PC-3 (cell line): ENCODE measurements around the gene CEP19. TPM values are rescaled to one million over a fixed set of nuclear protein-coding genes. Genes with fewer than 3 reads are reported as not detected.
"Not testable (repeated sequence)": the region's sequence is repeated elsewhere in the genome, so short reads cannot be mapped to it uniquely, and the experiment has no call there.

Experiments used
- ATAC-seq: fragments of 200-7000 bp; cut with Tn5 transposase; 2 replicates; pipeline ENCODE4 v1.9.1; 2020; ENCODE audit warnings: mild to moderate bottlenecking, moderate library complexity
- BruUV-seq: library from RNA; stranded (reverse); fragments of 400-500 nt; replicated peaks from 2 replicates; lab custom pipeline; 2021; lab: Mats Ljungman, UMichigan
- CTCF ChIA-PET: fragments of 300-600 bp; sonication (Branson Sonifier 250); formaldehyde crosslinking; loops from one replicate; lab custom pipeline; 2022; ENCODE audit warnings: antibody characterized with exemption; lab: Charles Lee
- POLR2A ChIA-PET: fragments of 300-600 bp; sonication (Branson Sonifier 250); formaldehyde crosslinking; loops from one replicate; lab custom pipeline; 2022; ENCODE audit warnings: antibody characterized with exemption; ENCODE audit not compliant: unreplicated experiment; lab: Charles Lee
- DNase-seq: peaks from one replicate; pipeline ENCODE4 v3.0.0-alpha.2; 2015
- H2AFZ ChIP-seq: fragments of 300-600 bp; sonication (generic); 2 replicates; pipeline ENCODE4 v1.6.0; 2016; ENCODE audit warnings: antibody characterized with exemption, low read length
- H3F3A ChIP-seq: fragments of 300-600 bp; sonication (generic); one replicate; pipeline ENCODE4 v1.6.0; 2017; ENCODE audit warnings: antibody characterized with exemption, low read length, control low read depth, mild to moderate bottlenecking; ENCODE audit not compliant: unreplicated experiment
- H3K27ac ChIP-seq: fragments of 300-600 bp; sonication (generic); 2 replicates; pipeline ENCODE4 v1.5.1; 2016; ENCODE audit warnings: mild to moderate bottlenecking, low read length
- H3K27me3 ChIP-seq: fragments of 300-600 bp; sonication (generic); 2 replicates; pipeline ENCODE4 v1.6.1; 2016; ENCODE audit warnings: low read length, mixed read lengths
- H3K36me3 ChIP-seq: fragments of 300-600 bp; sonication (generic); 2 replicates; pipeline ENCODE4 v1.6.1; 2016; ENCODE audit warnings: low read depth, mixed run types, low read length, mixed read lengths
- H3K4me1 ChIP-seq: fragments of 300-600 bp; sonication (generic); 2 replicates; pipeline ENCODE4 v1.5.1; 2016; ENCODE audit warnings: low read length; ENCODE audit not compliant: insufficient read depth
- H3K4me2 ChIP-seq: fragments of 300-600 bp; sonication (generic); 2 replicates; pipeline ENCODE4 v1.6.0; 2016; ENCODE audit warnings: low read length
- H3K4me3 ChIP-seq: fragments of 300-600 bp; sonication (generic); 2 replicates; pipeline ENCODE4 v1.5.1; 2016; ENCODE audit warnings: mild to moderate bottlenecking, low read length, mixed read lengths
- H3K79me2 ChIP-seq: fragments of 300-600 bp; sonication (generic); 2 replicates; pipeline ENCODE4 v1.6.1; 2017; ENCODE audit warnings: low read length, mixed read lengths
- H3K9ac ChIP-seq: fragments of 300-600 bp; sonication (generic); 2 replicates; pipeline ENCODE4 v1.6.0; 2016; ENCODE audit warnings: mild to moderate bottlenecking, low read length
- H3K9me2 ChIP-seq: fragments of 300-600 bp; sonication (generic); replicated peaks from 2 replicates; pipeline ENCODE4 v1.6.1; 2016; ENCODE audit warnings: mixed run types, low read length, mixed read lengths
- H3K9me3 ChIP-seq: fragments of 300-600 bp; sonication (generic); 2 replicates; pipeline ENCODE4 v1.6.1; 2016; ENCODE audit warnings: low read length, mixed read lengths
- H4K20me1 ChIP-seq: fragments of 300-600 bp; sonication (generic); 2 replicates; pipeline ENCODE4 v1.6.1; 2016; ENCODE audit warnings: low read length, mixed read lengths
- CTCF ChIP-seq: fragments of 300-600 bp; sonication (generic); conservative IDR thresholded peaks from 2 replicates; pipeline ENCODE4 v1.5.1; 2017; ENCODE audit warnings: antibody characterized with exemption, low read depth, mild to moderate bottlenecking, low read length
- EZH2 ChIP-seq: fragments of 300-600 bp; sonication (generic); IDR thresholded peaks from one replicate; pipeline ENCODE4 v1.6.1; 2017; ENCODE audit warnings: antibody characterized with exemption, mild to moderate bottlenecking, low read length; ENCODE audit not compliant: unreplicated experiment
- EZH2phosphoT487 ChIP-seq: fragments of 300-600 bp; sonication (generic); IDR thresholded peaks from 2 replicates; pipeline ENCODE4 v1.6.1; 2018; ENCODE audit warnings: mild to moderate bottlenecking, antibody characterized with exemption, low read length, borderline replicate concordance
- intact Hi-C: fragments of 100-400 bp; cut with micrococcal nuclease; formaldehyde crosslinking; loops from 2 replicates; pipeline ENCODE4 v1.9.0; 2023
- total RNA-seq: library from RNA; depleted of rRNA; stranded (reverse); fragments of >200 nt; gene quantifications from 2 replicates; pipeline ENCODE4 v1.2.3, GENCODE V29; 2014

The CEP19 gene
- total RNA-seq, 1 experiment from 2014 or later: 2.6 TPM

DNA sequence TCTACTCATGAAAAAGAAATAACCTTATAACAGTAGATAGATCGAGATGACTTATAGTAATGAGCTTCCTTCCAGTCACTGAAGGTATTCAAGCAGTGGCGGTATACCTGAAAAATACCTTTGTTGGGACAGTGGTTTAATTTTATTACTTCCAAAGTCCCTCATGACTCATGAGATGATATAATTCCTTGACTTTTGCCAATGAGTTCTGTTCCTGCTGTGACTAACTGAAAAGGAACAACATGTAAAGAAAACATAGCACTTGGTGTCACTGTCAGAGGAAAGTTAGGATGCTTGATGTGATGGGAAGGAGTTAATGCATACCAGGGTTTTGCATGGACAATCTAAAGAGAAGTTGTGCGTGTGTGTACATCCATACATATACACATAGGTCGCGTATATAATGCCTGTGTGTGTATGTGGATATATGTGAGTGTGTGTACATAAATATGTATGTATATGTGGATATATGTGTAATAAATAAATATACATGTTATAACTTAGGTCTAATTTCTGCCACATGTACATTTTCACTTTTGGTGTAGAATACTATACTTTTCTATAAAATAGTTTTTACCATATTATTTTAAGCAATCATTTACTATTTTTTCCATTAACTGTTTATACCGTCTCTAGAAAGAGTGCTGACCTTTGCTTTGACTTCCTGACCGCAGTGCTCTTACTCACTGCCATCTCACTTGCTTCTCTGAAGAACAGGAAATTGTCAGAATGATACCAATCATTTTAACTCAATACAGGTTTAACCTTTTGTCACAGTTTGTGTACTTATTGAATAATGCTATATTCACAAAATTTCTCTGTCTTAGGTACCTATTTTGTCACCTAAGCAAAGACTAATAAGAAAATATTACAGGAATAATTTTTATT, 15.0 kb upstream of the CEP19 start:
- peaks cover 8% of the 10 kb centered on the region; the same call in 1 of the 2 replicates for H3K36me3 ChIP-seq
- CTCF ChIA-PET: no interaction called here
- H3K79me2 ChIP-seq: no peaks in the 10 kb centered on the region
- H3K4me1 ChIP-seq: peaks cover 35% of the 10 kb centered on the region
- H4K20me1 ChIP-seq: peaks cover 16% of the 10 kb centered on the region
- POLR2A ChIA-PET: interaction anchor here (0.5 to 0.6 kb wide), 3 partner anchors 36 to 141 kb away, joined by 5 to 6 read pairs (median 5); partner anchors contain the start of gene SENP5
- intact Hi-C loops: loop anchor here (2.0 kb wide), 1 partner anchor 14 kb away; no protein-coding TSS in a partner anchor
- TF ChIP-seq CTCF (no peak), EZH2 (no peak), EZH2phosphoT487 (no peak)
- no peaks in the 10 kb centered on the region for H3K9me3 ChIP-seq
- no peaks in the 10 kb centered on the region for H3K9me2 ChIP-seq
- H3K4me2 ChIP-seq: peak overlapping the region; percentile 71
- no peaks in the 10 kb centered on the region for H3K27me3 ChIP-seq
- H3K9ac ChIP-seq: no peak overlapping the region
- DNase-seq: peak; percentile 96
- no peak overlapping the region for H2AFZ ChIP-seq
- BruUV-seq: no TSS peak
- peak; percentile 93 for ATAC-seq
- peak overlapping the region; percentile 76 for H3K27ac ChIP-seq
- peaks cover 16% of the 10 kb centered on the region for H3F3A ChIP-seq
- H3K4me3 ChIP-seq: peak overlapping the region; percentile 13; the same call in 1 of the 2 replicates

- intact Hi-C loops: no loop called here
- Histone ChIP-seq H3K9me3 (no peaks in the 10 kb centered on the region), H3K27me3 (no peaks in the 10 kb centered on the region), H3K4me1 (peaks cover 12% of the 10 kb centered on the region), H3K79me2 (no peaks in the 10 kb centered on the region), H3K4me2 (no peak overlapping the region), H3K27ac (no peak overlapping the region), H3F3A (no peaks in the 10 kb centered on the region), H2AFZ (no peak overlapping the region), H4K20me1 (peaks cover 3% of the 10 kb centered on the region), H3K36me3 (0 out of 2 replicates have a peak, but pooled peaks cover 7% of the 10 kb centered on the region), H3K9me2 (no peaks in the 10 kb centered on the region), H3K4me3 (no peak overlapping the region), H3K9ac (no peak overlapping the region)
- TF ChIP-seq CTCF: no peak
- ChIA-PET POLR2A (no interaction called here), CTCF (no interaction called here)
- BruUV-seq: no TSS peak
- no peak for ATAC-seq
- no peak for DNase-seq
These were observed 9.0 kb upstream of the CEP19 start for GRCh38 chr3:196721097-196721496.

DNA sequence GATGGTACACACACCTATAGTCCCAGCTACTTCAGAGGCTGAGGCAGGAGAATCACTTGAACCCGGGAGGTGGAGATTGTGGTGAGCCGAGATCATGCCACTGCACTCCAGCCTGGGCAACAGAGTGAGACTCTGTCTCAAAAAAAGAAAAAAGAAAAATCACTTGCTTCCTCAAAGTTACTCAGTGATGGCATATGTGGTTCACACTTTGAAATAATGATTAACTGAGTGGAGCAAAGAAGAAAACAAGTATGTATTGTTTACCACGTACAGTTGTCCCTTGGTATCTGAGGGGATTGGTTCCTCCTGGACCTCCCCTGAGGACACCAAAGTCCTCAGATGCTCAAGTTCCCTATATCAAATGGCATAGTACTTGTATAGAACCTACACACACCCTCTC, 5.1 kb upstream of the CEP19 start:
- H3K4me3 ChIP-seq, intact Hi-C loops, H3K9me2 ChIP-seq, H3K27ac ChIP-seq, ATAC-seq, H3K36me3 ChIP-seq, H3K4me1 ChIP-seq, POLR2A ChIA-PET, DNase-seq, H3K4me2 ChIP-seq, H3K9me3 ChIP-seq, H3K9ac ChIP-seq, H2AFZ ChIP-seq, H4K20me1 ChIP-seq, CTCF ChIA-PET, BruUV-seq, H3F3A ChIP-seq, H3K27me3 ChIP-seq: not testable (repeated sequence)
- peaks cover 15% of the 10 kb centered on the region for H3K79me2 ChIP-seq
